Activated CD4-positive, alpha-beta T cell treated with anti-CD3 and anti-CD28 coated beads, Interleukin-2, Interleukin-4, amounts not matched to agents 100 ng/mL and 50 ng/mL, durations not matched to agents 16 hours and 8 hours (primary cell): ENCODE measurements around the gene GMEB1.
"Not testable (repeated sequence)": the region's sequence is repeated elsewhere in the genome, so short reads cannot be mapped to it uniquely, and the experiment has no call there.

Experiments
- DNase-seq: peaks from one replicate; pipeline ENCODE4 v3.0.0-alpha.2; 2020; ENCODE audit warnings: low spot score

The GMEB1 gene

GRCh38 chr1:28672971-28673370 lies 4.4 kb downstream of the GMEB1 start:
- DNase-seq: not testable (repeated sequence)

- no peak for DNase-seq
These were observed 7.3 kb downstream of the GMEB1 start for GRCh38 chr1:28675924-28676257.

- DNase-seq: no peak
These were observed 11.6 kb downstream of the GMEB1 start for GRCh38 chr1:28680151-28680550.

- DNase-seq: peak; percentile 10
These were observed 14.3 kb downstream of the GMEB1 start for GRCh38 chr1:28682840-28683239.

GRCh38 chr1:28684937-28685336 lies 16.4 kb downstream of the GMEB1 start:
- no peak for DNase-seq

GRCh38 chr1:28691627-28692026 lies 23.0 kb downstream of the GMEB1 start:
- DNase-seq: not testable (repeated sequence)

- no peak for DNase-seq
These were observed 35.0 kb downstream of the GMEB1 start for GRCh38 chr1:28703629-28704028.

GRCh38 chr1:28716336-28716735 lies 47.8 kb downstream of the GMEB1 start:
- no peak for DNase-seq

GRCh38 chr1:28718166-28718565 lies 49.6 kb downstream of the GMEB1 start:
- DNase-seq: no peak

GRCh38 chr1:28718586-28719331 lies 50.2 kb downstream of the GMEB1 start:
- DNase-seq: no peak

GRCh38 chr1:28719332-28719619 lies 50.7 kb downstream of the GMEB1 start:
- DNase-seq: no peak

GRCh38 chr1:28720376-28720775 lies 51.8 kb downstream of the GMEB1 start:
- DNase-seq: no peak

GRCh38 chr1:28721927-28722326 lies 53.3 kb downstream of the GMEB1 start:
- DNase-seq: not testable (repeated sequence)

- DNase-seq: not testable (repeated sequence)
These were observed 56.8 kb downstream of the GMEB1 start for GRCh38 chr1:28725365-28725764.

GRCh38 chr1:28735961-28736449 lies 67.4 kb downstream of the GMEB1 start:
- no peak for DNase-seq

GRCh38 chr1:28736450-28737306 lies 68.1 kb downstream of the GMEB1 start, which contains the start of gene YTHDF2:
Gene YTHDF2, plus strand, starts transcription at chr1:28736940. Its CDS starts 181 bp downstream, at chr1:28737121.
- DNase-seq: peak; percentile 98

- DNase-seq: peak; percentile 28
These were observed 68.9 kb downstream of the GMEB1 start for GRCh38 chr1:28737307-28738132.

- no peak for DNase-seq
These were observed 71.5 kb downstream of the GMEB1 start for GRCh38 chr1:28740118-28740517.

GRCh38 chr1:28744184-28744583 lies 75.6 kb downstream of the GMEB1 start:
- DNase-seq: peak; percentile 49

GRCh38 chr1:28745653-28746173 lies 77.1 kb downstream of the GMEB1 start:
- DNase-seq: no peak

- no peak for DNase-seq
These were observed 81.7 kb downstream of the GMEB1 start for GRCh38 chr1:28750330-28750729.

- DNase-seq: not testable (repeated sequence)
These were observed 82.2 kb downstream of the GMEB1 start for GRCh38 chr1:28750771-28751294.
